Stimulated activated naive CD8-positive, alpha-beta T cell treated with anti-CD3 and anti-CD28 coated beads, Interleukin-15, amount 100 ng/mL, for 72 hours (primary cell): ENCODE results near the gene GPR132.
"Not testable (repeated sequence)": the region's sequence is repeated elsewhere in the genome, so short reads cannot be mapped to it uniquely, and the experiment has no call there.

Source experiments
- ATAC-seq: fragments of 150-1000 bp; cut with Tn5 transposase; 2 replicates; pipeline ENCODE4 v1.10.0; 2021; ENCODE audit warnings: mild to moderate bottlenecking, moderate library complexity
- DNase-seq, 2 donors: peaks; one replicate each; pipeline ENCODE4 v3.0.0; 2021 to 2022
- H3K27ac Mint-ChIP-seq, 2 donors: one replicate each; pipeline ENCODE4 v1.8.0; 2022; ENCODE audit warnings: mild to moderate bottlenecking in 2 of 2, mixed read lengths in 2 of 2, moderate library complexity in 2 of 2
- H3K27me3 Mint-ChIP-seq: one replicate; pipeline ENCODE4 v1.8.0; 2022; ENCODE audit warnings: mixed read lengths
- H3K4me1 Mint-ChIP-seq: one replicate; pipeline ENCODE4 v1.8.0; 2022; ENCODE audit warnings: mild to moderate bottlenecking, mixed read lengths
- H3K4me3 Mint-ChIP-seq, 2 donors: one replicate each; pipeline ENCODE4 v1.8.0; 2022; ENCODE audit warnings: mild to moderate bottlenecking in 2 of 2, mixed read lengths in 2 of 2, moderate library complexity in 1 of 2
- H3K9me3 Mint-ChIP-seq, 2 donors: one replicate each; pipeline ENCODE4 v1.8.0; 2022; ENCODE audit warnings: mixed read lengths in 2 of 2

The GPR132 gene

DNA sequence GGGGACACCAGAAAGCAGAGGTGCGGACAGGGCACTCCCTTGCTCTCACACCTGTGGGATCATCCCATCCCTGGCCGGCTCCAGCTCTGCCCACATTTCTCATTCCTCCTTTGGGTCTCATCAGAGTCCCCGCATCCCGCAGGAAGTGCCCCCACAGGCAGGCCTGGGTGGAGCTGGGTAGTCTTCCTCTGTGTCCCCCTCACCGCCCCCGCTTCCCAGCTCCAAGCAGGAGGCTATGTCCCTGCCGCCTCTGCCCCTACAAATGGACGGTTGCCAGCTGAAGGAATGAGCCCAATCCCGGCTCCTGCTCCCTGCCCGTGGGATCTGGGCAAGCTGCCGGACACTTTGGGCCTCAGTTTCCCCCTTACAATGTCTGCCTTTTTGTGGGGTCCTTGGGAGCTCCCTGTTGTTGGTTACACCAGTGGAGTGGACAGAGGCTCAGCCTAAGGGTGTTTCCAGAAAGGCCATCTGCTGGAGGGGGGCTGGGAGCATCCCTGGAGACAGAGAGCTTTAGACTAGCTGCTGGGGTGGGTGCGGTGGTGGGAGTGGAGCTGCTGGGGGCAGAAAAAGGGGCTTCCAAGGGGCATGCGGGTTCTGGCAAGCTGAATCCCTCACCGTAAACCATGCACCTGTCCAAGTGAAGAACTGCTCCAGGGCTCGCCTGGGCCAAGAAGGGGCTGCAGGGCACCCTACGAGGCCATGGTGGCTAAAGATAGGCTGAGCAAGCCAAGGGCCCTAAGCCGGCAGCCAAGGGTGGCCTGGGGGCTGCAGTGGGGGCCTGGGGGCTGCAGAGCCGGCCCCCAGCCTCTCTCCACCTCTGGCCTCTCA is 7.9 kb upstream of the GPR132 start:
- H3K4me3 Mint-ChIP-seq = no peak overlapping the region
- H3K27me3 Mint-ChIP-seq = peaks cover 5% of the 10 kb centered on the region
- no peak for ATAC-seq
- DNase-seq = no peak
- H3K9me3 Mint-ChIP-seq = no peaks in the 10 kb centered on the region
- no peak overlapping the region for H3K27ac Mint-ChIP-seq
- H3K4me1 Mint-ChIP-seq = peaks cover 93% of the 10 kb centered on the region

DNA sequence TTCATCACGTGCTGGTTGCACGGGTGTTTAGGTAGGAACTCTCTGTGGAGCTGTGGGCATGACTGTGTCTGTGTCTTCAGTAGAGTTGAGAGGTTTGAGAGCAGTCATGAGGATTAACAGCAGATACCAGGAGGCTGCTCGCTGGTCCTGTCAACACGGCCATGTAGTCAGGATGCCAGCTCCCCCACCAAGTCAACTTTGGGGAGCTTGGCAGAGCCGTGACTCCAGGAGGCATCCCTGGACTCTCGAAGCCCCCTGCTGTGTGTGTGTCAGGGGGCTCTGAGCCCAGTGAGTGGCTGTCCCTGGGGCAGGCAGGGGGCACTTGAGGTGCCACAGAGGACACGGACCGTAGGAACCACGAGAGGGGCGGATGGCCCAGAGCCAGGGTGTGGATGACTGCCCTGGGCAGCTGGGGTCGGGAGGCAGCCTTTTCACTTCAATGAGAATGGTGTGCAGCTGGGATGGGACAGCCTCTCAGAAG is 7.2 kb upstream of the GPR132 start:
- ATAC-seq (no peak), DNase-seq (no peak)
- Mint-ChIP-seq H3K9me3 (no peaks in the 10 kb centered on the region), H3K27ac (peak overlapping the region in 1 of 2 donors; percentile 35), H3K27me3 (peaks cover 5% of the 10 kb centered on the region), H3K4me3 (no peak overlapping the region), H3K4me1 (peaks cover 91% of the 10 kb centered on the region)

DNA sequence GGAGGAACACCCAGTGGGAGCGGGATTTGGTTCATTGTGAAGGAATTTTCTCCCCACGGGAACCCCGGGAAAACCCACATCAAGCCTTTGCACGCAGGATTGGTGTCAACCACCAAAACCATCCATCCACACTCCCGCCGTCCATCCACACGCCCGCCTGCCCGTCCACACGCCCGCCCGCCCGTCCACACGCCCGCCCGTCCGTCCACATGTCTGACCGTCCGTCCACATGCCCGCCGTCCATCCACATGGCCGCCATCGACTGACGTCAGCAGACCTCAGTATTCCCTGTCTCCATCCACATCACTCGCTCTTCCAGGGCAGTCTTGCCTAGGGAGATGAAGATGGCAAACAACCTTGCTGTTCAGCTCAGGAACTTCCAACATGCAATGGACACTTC is 6.7 kb upstream of the GPR132 start:
- Mint-ChIP-seq H3K9me3 (no peaks in the 10 kb centered on the region), H3K27me3 (peaks cover 5% of the 10 kb centered on the region), H3K27ac (peak overlapping the region in 1 of 2 donors; percentile 35), H3K4me1 (peaks cover 91% of the 10 kb centered on the region), H3K4me3 (no peak overlapping the region)
- DNase-seq (no peak), ATAC-seq (no peak)

DNA sequence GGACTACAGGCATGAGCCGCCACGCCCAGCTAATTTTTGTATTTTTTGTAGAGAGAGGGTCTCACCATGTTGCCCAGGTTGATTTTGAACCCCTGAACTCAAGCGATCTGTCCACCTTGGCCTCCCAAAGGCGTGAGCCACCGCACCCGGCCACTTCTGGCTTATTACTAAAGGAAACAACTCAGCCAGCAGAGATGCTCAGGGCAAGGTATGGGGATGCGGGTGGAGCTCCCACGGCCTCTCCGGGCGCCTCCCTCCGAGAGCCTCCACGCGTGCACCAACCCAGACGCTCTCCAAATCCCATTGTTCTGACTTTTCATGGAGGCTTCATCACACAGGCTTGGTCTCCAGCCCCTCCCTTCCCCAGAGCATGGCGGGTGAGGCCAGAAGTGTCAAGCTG is 6.1 kb upstream of the GPR132 start:
- H3K9me3 Mint-ChIP-seq = no peaks in the 10 kb centered on the region
- H3K4me1 Mint-ChIP-seq = peaks cover 91% of the 10 kb centered on the region
- peaks cover 5% of the 10 kb centered on the region for H3K27me3 Mint-ChIP-seq
- H3K4me3 Mint-ChIP-seq = peak overlapping the region in 1 of 2 donors; percentile 3
- peak overlapping the region in 1 of 2 donors; percentile 89 for H3K27ac Mint-ChIP-seq
- DNase-seq (no peak), ATAC-seq (no peak)

DNA sequence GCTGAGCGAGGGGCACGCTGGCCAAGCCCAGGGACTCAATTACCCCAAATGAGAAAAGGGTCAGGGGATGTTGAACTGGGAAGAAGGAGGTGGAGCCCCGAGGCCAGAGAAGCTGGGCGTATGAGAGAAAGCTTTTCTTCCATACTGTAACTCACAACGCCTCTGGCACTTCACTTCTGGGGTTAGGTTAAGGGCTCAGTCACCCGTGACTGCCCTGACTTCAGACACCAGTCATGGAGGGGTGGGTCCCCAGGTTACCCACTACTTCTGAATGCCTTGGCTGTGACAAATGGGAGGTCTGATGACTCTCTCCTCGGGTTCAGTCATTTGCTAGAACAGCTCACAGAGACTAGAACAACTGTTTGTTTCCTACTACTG is 5.5 kb upstream of the GPR132 start:
- peak overlapping the region; percentile 32 to 79 for H3K27ac Mint-ChIP-seq
- peaks cover 91% of the 10 kb centered on the region for H3K4me1 Mint-ChIP-seq
- peaks cover 5% of the 10 kb centered on the region for H3K27me3 Mint-ChIP-seq
- ATAC-seq (peak; percentile 40), DNase-seq (peak in 1 of 2 donors; percentile 63)
- peak overlapping the region; percentile 28 to 40 for H3K4me3 Mint-ChIP-seq
- H3K9me3 Mint-ChIP-seq = no peaks in the 10 kb centered on the region

DNA sequence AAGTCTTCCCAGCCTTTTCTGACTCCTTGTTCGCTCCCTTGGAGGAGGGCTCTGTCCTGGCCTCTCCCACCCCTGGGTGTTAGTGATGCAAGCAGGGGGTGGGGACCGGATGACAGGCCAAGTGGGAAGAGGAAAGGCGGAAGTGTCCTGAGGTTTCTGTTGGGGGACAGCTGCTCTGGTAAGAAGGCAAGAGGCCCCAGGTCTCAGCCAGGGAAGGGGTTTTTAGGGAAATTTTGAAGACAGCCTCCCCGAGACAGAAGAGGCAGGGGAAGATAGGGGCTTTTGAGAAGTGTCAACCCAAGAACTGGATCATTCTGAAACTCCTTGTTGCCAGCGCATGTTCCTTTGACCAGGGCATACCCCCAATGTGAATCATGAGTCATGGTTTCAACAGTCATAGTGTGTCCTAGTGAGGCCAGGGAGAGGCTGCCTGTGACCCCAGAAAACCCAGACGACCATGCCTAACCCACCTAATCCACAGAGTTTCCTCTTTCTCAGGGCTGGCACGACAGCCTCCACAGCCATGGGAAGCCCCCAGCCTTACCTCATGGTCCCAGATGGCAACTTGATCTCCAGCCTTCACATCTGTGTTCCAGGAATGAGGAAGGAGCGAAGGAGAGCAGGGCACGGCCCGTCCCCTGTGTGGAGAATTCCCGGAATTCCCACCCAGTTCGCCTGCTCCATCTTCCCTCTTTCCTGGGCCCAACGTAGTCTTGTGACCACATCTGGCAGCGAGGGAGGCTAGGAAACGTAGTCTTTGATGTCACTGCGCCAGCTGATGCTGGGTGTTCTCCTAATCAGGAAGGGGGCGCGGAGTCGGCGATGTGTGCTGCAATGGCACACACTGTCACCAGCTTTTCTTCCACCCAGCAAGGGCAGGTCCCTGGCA is 4.9 kb upstream of the GPR132 start:
- ATAC-seq = peak; percentile 80
- H3K9me3 Mint-ChIP-seq = no peaks in the 10 kb centered on the region
- H3K4me1 Mint-ChIP-seq = peaks cover 91% of the 10 kb centered on the region
- DNase-seq = peak; percentile 73 to 88
- peak overlapping the region; percentile 36 to 79 for H3K27ac Mint-ChIP-seq
- H3K4me3 Mint-ChIP-seq = peak overlapping the region; percentile 28 to 40
- H3K27me3 Mint-ChIP-seq = peaks cover 5% of the 10 kb centered on the region

DNA sequence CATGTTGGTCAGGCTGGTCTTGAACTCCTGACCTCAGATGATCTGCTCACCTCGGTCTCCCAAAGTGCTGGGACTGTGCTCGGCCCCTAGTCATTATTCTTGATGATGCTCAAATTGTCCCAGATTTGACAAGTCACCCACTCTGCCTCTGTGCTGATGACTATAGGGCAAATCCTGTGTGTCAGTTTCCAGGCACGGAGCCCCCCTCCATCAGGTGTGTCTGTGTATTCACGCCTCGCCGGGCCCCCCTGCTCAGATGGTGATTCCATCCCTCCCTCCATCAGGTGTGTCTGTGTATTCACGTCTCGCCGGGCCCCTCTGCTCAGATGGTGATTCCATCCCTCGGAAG is 4.3 kb upstream of the GPR132 start:
- no peak for ATAC-seq
- H3K4me3 Mint-ChIP-seq = peak overlapping the region; percentile 28 to 40
- peaks cover 5% of the 10 kb centered on the region for H3K27me3 Mint-ChIP-seq
- H3K27ac Mint-ChIP-seq = peak overlapping the region; percentile 13 to 16
- no peak for DNase-seq
- no peaks in the 10 kb centered on the region for H3K9me3 Mint-ChIP-seq
- H3K4me1 Mint-ChIP-seq = peaks cover 93% of the 10 kb centered on the region

DNA sequence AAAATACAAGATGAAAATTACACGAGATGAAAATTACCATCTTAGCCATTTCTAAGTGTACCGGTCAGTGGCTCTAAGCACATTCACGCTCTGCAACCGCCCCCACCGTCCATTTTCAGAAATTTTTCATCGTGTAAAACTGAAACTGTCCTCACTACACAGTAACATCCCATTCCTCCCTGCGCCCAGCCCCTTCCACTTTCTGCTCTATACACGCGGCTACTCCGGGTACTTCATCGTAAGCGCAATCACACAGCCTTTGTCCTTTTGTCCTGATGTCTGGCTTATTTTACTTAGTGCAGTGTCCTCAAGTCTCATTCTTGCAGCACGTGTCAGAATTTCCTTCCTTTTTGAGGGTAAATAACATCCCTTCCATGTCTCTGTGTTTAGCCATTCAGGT is 3.6 kb upstream of the GPR132 start:
- ATAC-seq = no peak
- Mint-ChIP-seq H3K27ac (no peak overlapping the region), H3K9me3 (no peaks in the 10 kb centered on the region), H3K4me3 (no peak overlapping the region), H3K27me3 (peaks cover 5% of the 10 kb centered on the region), H3K4me1 (peaks cover 93% of the 10 kb centered on the region)
- DNase-seq = no peak

DNA sequence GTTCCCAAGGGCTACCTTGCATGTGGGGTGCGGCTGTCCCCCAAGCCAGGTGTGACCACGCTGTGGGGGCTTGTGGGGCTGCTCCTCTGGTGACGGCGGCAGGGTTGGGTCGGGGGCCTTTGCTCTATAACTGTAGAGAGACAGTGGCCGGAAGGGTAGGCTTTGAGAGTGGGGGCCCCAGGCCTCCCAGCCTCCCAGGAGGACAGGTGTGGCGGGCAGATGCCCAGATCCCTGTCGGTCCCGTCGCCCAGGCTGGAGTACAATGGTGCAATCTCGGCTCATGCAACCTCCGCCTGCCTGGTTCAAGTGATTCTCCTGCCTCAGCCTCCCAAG is 2.7 kb upstream of the GPR132 start:
- Mint-ChIP-seq H3K9me3 (no peaks in the 10 kb centered on the region), H3K4me3 (no peak overlapping the region), H3K27me3 (peaks cover 5% of the 10 kb centered on the region), H3K4me1 (peaks cover 95% of the 10 kb centered on the region), H3K27ac (no peak overlapping the region)
- no peak for DNase-seq
- no peak for ATAC-seq

DNA sequence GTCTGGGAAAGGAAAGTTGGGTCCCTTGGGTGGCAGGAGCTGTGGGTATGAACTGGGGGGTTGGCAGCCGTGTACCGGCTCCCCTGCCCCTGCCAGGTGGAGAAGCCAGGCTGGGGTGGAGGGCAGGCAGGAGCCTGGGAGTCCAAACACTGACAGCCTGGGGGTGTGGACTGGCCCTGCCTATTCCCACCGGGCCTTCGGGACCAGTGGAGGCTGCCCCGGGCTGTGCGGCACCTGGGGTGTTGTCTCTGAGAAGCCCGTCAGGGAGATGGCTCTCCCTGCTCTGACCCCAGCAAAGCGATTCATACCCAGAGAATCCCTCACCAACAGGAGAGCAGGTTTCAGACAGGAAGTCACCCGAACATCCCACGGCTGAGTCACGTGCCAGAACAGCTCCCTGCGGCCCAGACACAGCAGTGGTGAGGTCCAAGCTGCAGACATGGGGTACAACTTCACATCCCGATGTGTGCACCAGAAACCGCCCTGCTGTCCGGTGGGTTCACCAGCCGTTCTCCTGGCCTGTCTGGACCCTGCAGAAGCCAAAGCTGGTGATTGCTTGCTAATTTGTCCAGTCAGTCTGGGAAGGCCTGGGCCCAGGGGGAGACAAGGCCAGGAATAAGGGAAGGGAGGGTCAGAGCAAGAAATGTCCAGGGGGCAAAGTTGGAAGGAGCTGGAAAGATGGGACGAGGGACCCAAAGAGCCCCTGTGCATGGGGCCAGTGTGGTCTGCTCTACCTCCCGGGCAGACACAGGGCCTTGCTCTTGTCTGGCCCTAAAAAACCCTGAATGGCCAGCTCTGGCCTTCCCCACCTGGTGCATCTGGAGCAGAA is 2.1 kb upstream of the GPR132 start:
- Mint-ChIP-seq H3K4me3 (peak overlapping the region; percentile 89 to 95), H3K4me1 (peaks cover 95% of the 10 kb centered on the region)
- ATAC-seq = peak; percentile 3

DNA sequence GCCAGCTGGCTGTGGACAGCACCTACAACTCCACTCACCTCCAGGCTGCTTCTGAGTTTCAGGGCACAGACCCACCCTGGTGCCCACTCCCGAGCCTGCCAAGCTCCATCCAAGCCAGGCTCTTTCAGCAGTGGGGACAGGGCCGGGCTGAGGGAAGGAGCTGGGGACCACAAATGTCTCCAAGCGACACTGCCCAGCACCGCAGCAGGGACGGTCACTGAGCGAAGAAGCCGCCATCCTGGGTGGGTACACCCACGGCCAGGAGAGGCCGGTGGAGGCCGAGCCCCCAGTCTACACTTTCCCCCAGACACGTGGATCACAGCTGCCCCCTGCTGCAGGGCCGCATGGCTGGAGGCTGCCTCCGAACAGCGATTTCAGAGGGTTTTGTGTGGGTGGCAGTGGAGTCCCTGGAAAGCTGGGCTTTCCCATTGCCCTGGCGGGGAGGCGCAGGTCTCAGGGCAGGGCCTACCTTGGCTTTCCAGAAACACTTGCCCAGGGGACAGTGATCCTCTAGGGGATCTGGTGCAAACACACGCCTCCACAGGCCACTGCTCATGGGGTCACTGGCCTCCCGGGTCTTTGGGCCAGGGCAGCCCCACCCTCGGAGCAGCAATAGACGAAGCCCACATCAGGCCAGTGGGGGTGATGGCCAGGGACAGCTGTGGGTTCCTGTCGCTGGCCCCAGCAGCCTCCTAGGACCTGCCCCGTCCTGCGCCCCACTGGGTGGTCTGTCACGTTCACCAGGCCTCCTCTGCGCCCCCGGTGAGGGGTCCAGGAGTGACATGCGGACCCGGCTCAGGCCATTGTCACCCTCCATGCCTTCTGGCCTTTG is 1.2 kb upstream of the GPR132 start:
- Mint-ChIP-seq H3K27me3 (no peaks in the 10 kb centered on the region), H3K9me3 (no peaks in the 10 kb centered on the region), H3K4me3 (peak overlapping the region; percentile 89 to 95), H3K4me1 (peaks cover 95% of the 10 kb centered on the region), H3K27ac (peak overlapping the region; percentile 92 to 98)
- DNase-seq (no peak), ATAC-seq (no peak)

More for the DNA sequence above, 2.1 kb upstream of the GPR132 start:
- Mint-ChIP-seq H3K9me3 (no peaks in the 10 kb centered on the region), H3K27me3 (peaks cover 3% of the 10 kb centered on the region), H3K27ac (peak overlapping the region in 1 of 2 donors; percentile 89)
- peak in 1 of 2 donors; percentile 65 for DNase-seq

DNA sequence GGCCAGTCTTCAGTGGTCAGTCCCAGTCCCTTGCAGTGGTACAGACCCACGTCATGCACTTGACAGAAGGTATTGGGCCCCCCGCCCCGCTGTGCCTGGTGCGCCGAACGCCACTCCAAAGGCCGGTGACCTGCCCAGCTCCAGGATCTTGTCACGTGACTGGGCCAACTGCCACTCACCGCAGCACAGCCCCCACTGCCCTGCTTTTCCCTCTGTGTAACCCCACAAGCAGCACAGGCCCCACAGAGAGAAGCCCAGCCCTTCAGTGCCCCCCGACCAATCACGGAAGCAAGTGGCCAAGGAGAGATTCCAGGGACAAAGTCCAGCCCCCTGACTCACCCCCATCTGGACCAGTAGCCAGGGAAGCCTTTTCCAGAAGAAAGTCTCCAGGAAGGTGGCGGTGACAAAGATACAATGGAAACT is 498 bp downstream of the GPR132 start:
- DNase-seq = peak in 1 of 2 donors; percentile 51
- Mint-ChIP-seq H3K27ac (peak overlapping the region; percentile 95 to 98), H3K27me3 (no peaks in the 10 kb centered on the region), H3K4me3 (peak overlapping the region; percentile 89 to 95), H3K4me1 (peaks cover 95% of the 10 kb centered on the region), H3K9me3 (no peaks in the 10 kb centered on the region)
- no peak for ATAC-seq

DNA sequence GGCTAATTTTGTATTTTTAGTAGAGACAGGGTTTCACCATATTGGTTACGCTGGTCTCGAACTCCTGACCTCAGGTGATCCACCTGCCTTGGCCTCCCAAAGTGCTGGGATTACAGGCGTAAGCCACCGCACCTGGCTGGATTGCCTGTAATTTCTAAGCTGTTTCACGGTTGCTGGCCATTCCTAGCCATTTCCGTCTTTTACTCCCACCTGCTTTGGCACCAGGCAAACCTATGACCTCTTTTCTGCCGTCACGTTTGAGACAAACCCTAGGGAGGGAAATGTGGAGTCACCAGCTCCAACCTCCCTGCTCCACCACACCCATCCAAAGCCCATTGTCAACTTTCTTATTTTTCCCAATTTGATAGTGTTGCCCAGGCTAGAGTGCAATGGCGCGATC is 1.2 kb downstream of the GPR132 start:
- H3K27ac Mint-ChIP-seq = peak overlapping the region in 1 of 2 donors; percentile 98
- DNase-seq (no peak), ATAC-seq (no peak)
- H3K9me3 Mint-ChIP-seq = no peaks in the 10 kb centered on the region
- no peaks in the 10 kb centered on the region for H3K27me3 Mint-ChIP-seq
- peak overlapping the region; percentile 89 to 95 for H3K4me3 Mint-ChIP-seq
- H3K4me1 Mint-ChIP-seq = peaks cover 95% of the 10 kb centered on the region

DNA sequence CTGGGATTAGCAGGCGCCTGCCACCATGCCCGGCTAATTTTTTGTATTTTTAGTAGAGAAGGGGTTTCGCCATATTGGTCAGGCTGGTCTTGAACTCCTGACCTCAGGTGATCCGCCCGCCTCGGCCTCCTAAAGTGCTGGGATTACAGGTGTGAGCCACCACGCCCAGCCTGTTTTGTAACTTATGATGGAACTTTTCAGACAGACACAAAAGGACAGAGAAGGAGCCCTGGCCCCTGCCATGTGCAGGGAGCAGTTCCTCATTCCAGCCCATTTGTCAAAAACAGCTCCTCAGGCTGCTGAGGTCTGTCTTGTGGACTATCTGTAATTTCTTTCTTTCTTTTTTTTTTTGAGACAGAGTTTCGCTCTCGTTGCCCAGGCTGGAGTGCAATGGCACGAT is 1.7 kb downstream of the GPR132 start:
- not testable (repeated sequence) for H3K27me3 Mint-ChIP-seq, DNase-seq, H3K9me3 Mint-ChIP-seq, ATAC-seq
- H3K4me1 Mint-ChIP-seq = peaks cover 95% of the 10 kb centered on the region
- H3K27ac Mint-ChIP-seq = peak overlapping the region in 1 of 2 donors; percentile 81
- H3K4me3 Mint-ChIP-seq = peak overlapping the region; percentile 89 to 95
